GM12891 (cell line): ENCODE measurements around the gene SPTBN4.

ENCODE experiments used
- DNase-seq: peaks from one replicate; pipeline ENCODE4 v3.0.0; 2011; ENCODE audit warnings: low spot score; ENCODE audit not compliant: insufficient read length
- FAIRE-seq: peaks from 2 replicates; lab custom pipeline; 2011; peaks lifted over from hg19 to GRCh38; lab: Jason Lieb, UNC
- PAX5 ChIP-seq: IDR thresholded peaks from 2 replicates; pipeline ENCODE4 v1.6.1; 2011; ENCODE audit warnings: low read length, moderate library complexity, mild to moderate bottlenecking; ENCODE audit not compliant: insufficient read depth, severe bottlenecking
- POLR2A ChIP-seq: IDR thresholded peaks from 2 replicates; pipeline ENCODE4 v1.6.1; 2011; ENCODE audit warnings: low read depth, low read length, control low read depth
- POLR2AphosphoS5 ChIP-seq: IDR thresholded peaks from 2 replicates; pipeline ENCODE4 v1.6.1; 2011; ENCODE audit warnings: low read depth, low read length, control low read depth
- POU2F2 ChIP-seq: IDR thresholded peaks from 2 replicates; pipeline ENCODE4 v1.6.1; 2011; ENCODE audit warnings: low read depth, mild to moderate bottlenecking, control low read depth, low read length, moderate library complexity
- SPI1 ChIP-seq: IDR thresholded peaks from 2 replicates; pipeline ENCODE4 v1.6.1; 2011; ENCODE audit warnings: low read depth, low read length, control low read depth
- TAF1 ChIP-seq: IDR thresholded peaks from 2 replicates; pipeline ENCODE4 v1.6.1; 2011; ENCODE audit warnings: low read depth, low read length, control low read depth

The SPTBN4 gene

DNA sequence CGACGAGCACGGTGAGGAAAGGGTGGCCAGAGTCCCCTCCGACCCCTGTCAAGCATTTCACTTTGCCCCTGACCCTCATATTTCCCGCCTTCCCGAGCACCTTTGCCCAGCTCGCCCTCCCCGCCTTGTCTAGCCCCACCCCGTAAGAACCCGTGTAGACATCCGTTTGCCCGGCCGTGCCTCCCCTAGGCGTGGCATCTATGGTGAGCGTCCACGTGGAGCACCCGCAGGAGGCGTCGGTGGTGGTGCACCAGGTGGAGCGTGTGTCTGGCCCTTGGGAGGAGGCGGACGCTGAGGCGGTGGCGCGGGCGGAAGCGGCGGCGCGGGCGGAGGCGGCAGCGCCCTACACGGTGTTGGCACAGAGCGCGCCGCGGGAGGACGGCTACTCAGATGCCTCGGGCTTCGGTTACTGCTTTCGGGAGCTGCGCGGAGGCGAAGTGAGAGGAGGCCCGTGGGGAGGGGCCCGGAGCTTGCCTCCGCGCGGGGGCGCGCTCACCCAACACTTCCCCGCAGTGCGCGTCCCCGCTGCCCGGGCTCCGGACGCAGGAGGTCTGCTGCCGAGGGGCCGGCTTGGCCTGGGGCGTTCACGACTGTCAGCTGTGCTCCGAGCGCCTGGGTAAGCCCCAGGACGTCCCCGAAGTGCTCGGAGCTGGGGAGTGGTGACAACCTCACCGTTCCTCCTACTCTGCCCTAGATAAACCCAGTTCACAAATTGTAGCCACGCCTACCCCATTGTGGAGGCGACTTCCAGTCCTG is 138.6 kb downstream of the SPTBN4 start:
- peak; percentile 71 for DNase-seq
- TF ChIP-seq PAX5 (no peak), SPI1 (no peak), POLR2A (no peak), POU2F2 (no peak), POLR2AphosphoS5 (no peak), TAF1 (no peak)

DNA sequence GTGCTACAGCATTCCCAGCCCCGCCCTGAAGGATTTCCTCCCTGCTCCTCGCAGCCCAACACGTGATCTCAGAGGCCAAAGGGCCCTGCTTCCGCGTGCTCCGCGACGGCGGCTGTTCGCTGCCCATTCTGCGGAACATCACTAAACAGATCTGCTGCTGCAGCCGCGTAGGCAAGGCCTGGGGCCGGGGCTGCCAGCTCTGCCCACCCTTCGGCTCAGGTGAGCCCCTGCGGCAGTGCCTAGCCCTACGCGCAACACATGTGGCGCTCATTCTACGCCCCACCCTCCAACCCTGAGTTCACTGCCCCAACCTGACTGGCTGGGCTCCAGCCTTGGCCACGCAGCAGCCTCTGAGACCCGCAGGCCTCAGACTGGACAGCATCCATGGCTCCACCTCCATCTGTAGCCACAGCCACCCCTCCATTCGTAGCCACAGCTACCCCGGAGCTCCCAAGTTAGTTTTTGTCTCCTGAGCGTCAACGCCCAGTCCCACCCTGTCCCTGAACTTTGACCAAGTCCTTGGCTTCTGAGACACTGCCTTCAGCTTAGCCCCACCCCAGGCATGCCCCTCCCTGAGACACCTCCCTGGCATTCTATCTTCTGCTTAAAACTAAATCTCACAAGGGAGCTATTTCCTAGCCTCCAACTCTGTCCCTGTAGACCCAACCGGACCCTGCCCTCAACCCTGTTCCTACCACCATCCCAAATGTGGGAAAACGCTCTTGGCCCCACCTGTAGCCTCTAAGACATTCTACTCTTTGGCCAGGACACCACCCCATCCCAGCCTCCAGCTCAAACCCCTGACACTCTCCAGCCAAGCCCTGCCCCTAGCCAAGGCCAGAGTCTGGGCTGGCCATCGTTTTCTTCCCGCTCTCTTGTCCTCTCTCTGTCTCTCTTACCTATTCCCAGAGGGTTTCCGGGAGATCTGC is 140.8 kb downstream of the SPTBN4 start:
- DNase-seq = no peak
- no peak for FAIRE-seq
- TF ChIP-seq SPI1 = no peak
- no peak for TF ChIP-seq POU2F2
- TF ChIP-seq POLR2AphosphoS5 = no peak
- no peak for TF ChIP-seq TAF1
- TF ChIP-seq PAX5 = no peak
- TF ChIP-seq POLR2A = no peak

More for the DNA sequence above, 138.6 kb downstream of the SPTBN4 start:
- peak; percentile 70 for FAIRE-seq

DNA sequence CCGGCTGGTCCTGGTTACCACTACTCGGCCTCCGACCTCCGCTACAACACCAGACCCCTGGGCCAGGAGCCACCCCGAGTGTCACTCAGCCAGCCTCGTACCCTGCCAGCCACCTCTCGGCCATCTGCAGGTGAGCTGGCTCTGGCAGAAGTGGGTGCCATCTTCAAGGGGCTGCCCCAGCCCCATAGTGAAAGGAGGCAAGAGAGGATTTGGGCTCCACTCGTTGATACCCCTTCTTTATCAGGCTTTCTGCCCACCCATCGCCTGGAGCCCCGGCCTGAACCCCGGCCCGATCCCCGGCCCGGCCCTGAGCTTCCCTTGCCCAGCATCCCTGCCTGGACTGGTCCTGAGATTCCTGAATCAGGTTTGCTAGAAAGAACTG is 141.4 kb downstream of the SPTBN4 start:
- DNase-seq (no peak), FAIRE-seq (no peak)
- no peak for TF ChIP-seq TAF1
- TF ChIP-seq SPI1 = no peak
- TF ChIP-seq POLR2A = no peak

DNA sequence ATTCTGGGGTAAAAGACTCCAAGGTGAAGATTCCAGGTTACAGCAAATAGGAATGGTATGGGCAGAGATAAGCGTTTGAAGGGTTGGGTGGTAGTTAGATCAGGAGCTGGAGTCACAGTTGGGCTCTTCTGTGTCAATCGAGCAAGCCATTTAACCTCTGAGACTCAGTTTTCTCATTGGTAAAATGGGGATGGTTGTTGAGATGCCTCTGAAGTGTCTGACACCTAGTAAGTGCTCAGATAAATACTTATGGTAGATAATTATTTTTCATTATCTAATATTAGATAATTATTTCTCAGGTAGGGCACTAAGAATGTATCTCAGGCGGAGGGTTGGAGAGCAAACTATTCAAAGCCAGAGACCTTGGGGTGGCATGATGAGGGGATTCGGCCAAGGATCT is 142.2 kb downstream of the SPTBN4 start:
- TF ChIP-seq POLR2A = no peak
- no peak for DNase-seq

DNA sequence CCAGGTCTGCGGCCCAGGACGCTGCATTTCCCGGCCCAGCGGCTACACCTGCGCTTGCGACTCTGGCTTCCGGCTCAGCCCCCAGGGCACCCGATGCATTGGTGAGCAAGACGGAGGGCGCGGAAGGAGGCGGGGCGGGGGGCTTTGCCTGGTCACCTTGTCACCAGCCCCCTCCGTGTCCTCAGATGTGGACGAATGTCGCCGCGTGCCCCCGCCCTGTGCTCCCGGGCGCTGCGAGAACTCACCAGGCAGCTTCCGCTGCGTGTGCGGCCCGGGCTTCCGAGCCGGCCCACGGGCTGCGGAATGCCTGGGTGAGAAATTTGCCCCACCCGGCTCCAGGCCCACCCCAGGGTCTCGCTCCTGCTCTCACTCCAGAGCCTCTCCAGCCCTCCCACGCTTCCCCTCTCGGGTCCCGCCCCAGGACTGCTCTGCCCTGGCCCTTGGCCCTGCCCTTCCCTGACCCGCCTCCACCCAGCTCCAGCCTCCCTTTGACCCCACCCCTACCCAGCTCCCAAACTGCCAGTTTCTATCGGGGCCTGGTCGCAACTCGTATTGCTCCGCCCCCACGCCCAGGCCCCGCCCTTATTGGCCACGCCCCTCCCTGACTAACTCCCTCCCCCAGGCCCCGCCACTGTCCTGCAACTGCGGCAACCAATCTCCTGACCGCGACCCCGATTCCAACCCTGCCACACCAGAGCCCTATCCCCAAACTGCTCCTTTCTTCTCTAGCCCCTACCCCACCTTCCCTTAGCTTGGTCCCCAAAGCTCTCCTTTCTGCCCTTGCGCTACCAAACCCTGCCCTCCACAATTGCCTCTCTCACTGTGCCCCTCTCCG is 143.0 kb downstream of the SPTBN4 start:
- FAIRE-seq (peak; percentile 84), DNase-seq (peak; percentile 85)
- TF ChIP-seq SPI1 (no peak), PAX5 (no peak), POLR2AphosphoS5 (no peak), TAF1 (no peak), POU2F2 (no peak), POLR2A (no peak)

More for the DNA sequence above, 142.2 kb downstream of the SPTBN4 start:
- no peak for FAIRE-seq

DNA sequence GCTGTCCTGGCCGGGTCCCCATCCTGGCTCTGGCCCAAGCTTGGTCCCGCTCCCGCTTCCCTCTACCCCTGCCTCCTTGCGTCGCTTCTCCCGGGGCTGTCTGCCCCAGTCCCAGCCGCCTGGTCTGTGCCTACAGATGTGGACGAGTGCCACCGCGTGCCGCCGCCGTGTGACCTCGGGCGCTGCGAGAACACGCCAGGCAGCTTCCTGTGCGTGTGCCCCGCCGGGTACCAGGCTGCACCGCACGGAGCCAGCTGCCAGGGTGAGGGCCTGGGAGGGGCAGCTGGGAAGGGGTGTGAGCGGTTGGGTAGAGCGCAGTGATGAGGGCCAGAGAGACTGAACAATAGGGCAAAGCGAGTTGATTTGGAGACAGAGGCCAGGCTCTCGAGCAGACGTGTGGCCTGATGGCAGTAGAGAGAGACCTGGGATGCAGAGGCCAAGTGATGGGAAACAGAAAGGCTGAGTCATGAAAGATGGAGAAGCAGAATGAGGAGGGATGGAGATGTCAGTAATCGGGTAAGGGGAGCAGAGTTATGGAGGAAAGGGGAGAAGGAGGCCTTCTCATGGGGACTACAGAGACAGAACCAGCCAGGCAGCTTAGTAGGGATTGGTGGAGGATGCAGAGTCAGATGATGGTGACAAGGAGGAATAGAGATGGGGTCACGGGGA is 143.7 kb downstream of the SPTBN4 start:
- DNase-seq (no peak), FAIRE-seq (no peak)
- TF ChIP-seq TAF1 (no peak), SPI1 (no peak), POU2F2 (no peak), PAX5 (no peak), POLR2AphosphoS5 (no peak), POLR2A (no peak)

DNA sequence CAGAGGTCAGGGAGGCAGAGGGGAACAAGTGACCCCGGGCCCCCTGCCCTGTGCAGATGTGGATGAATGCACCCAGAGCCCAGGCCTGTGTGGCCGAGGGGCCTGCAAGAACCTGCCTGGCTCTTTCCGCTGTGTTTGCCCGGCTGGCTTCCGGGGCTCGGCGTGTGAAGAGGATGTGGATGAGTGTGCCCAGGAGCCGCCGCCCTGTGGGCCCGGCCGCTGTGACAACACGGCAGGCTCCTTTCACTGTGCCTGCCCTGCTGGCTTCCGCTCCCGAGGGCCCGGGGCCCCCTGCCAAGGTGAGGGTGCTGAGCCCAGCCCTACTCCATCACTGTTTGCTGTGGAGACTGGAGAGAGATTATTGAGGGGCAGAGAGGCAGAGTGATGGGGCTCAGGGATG is 144.3 kb downstream of the SPTBN4 start:
- no peak for FAIRE-seq
- DNase-seq = no peak
- TF ChIP-seq PAX5 = no peak
- TF ChIP-seq POU2F2 = no peak

DNA sequence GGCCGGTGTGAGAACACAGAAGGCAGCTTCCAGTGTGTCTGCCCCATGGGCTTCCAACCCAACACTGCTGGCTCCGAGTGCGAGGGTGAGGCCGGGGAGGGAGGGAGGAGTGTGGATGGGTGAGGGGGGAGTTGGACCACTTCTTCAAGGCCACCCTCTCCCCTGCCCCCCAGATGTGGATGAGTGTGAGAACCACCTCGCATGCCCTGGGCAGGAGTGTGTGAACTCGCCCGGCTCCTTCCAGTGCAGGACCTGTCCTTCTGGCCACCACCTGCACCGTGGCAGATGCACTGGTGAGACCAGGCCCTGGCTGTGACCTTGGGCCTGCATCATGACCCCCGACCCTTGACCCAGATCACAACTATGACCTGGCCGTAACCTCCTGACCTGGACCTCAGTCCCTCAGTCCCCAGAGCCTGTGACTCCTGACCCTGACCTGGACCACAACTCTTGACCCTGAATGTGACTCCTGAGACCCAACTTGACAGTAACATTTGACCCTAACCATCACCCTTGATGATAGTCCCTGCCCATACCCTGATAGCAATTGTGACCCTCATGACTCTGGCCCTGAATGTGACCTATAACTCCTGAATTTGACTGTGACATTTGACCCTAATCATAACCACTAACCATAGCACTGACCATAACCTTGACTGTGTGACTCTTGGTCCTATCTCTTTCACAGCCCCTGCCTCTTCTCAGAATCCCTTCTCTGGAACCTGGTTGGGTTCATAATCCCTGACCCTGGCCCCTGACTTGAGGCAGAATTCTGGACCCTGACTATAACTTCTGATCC is 145.3 kb downstream of the SPTBN4 start:
- TF ChIP-seq POU2F2 = no peak
- TF ChIP-seq TAF1 = no peak
- TF ChIP-seq PAX5 = no peak
- no peak for TF ChIP-seq POLR2AphosphoS5
- no peak for TF ChIP-seq POLR2A
- TF ChIP-seq SPI1 = no peak
- DNase-seq (no peak), FAIRE-seq (peak; percentile 43)
